GM19452 (cell line): Measurements from ENCODE around the gene ATP11C.
A peak's percentile ranks its signal among the peaks of the same experiment; 100 is the strongest.
"Not testable (repeated sequence)": the region's sequence is repeated elsewhere in the genome, so short reads cannot be mapped to it uniquely, and the experiment has no call there.

ENCODE experiments used
- ATAC-seq: cut with Tn5 transposase; IDR thresholded peaks from one replicate; pipeline ENCODE4 v1.9.1; 2021; ENCODE audit not compliant: unreplicated experiment

Gene ATP11C

GRCh38 chrX:139864640-139865039 is 68.2 kb downstream of the ATP11C start:
- no peak for ATAC-seq

GRCh38 chrX:139862208-139862607 is 70.6 kb downstream of the ATP11C start:
- ATAC-seq: no peak

- not testable (repeated sequence) for ATAC-seq
Measured at GRCh38 chrX:139856826-139857225, 76.0 kb downstream of the ATP11C start.

GRCh38 chrX:139851730-139852129 is 81.1 kb downstream of the ATP11C start:
- no peak for ATAC-seq

- ATAC-seq: no peak
Measured at GRCh38 chrX:139850968-139851367, 81.9 kb downstream of the ATP11C start.

GRCh38 chrX:139844884-139845283 is 88.0 kb downstream of the ATP11C start:
- ATAC-seq: no peak

GRCh38 chrX:139844163-139844562 is 88.7 kb downstream of the ATP11C start:
- no peak for ATAC-seq

- no peak for ATAC-seq
Measured at GRCh38 chrX:139842326-139843185, 90.3 kb downstream of the ATP11C start.

- ATAC-seq: not testable (repeated sequence)
Measured at GRCh38 chrX:139836335-139836734, 96.5 kb downstream of the ATP11C start.

GRCh38 chrX:139834879-139835278 is 98.0 kb downstream of the ATP11C start:
- ATAC-seq: no peak

- no peak for ATAC-seq
Measured at GRCh38 chrX:139832718-139833309, 100.0 kb downstream of the ATP11C start.

- ATAC-seq: peak; percentile 83
Measured at GRCh38 chrX:139831675-139832456, 101.0 kb downstream of the ATP11C start.

GRCh38 chrX:139831017-139831416 is 101.8 kb downstream of the ATP11C start:
- ATAC-seq: no peak

- no peak for ATAC-seq
Measured at GRCh38 chrX:139828830-139829229, 104.0 kb downstream of the ATP11C start.

- ATAC-seq: no peak
Measured at GRCh38 chrX:139828033-139828432, 104.8 kb downstream of the ATP11C start.

- ATAC-seq: no peak
Measured at GRCh38 chrX:139826065-139827044, 106.5 kb downstream of the ATP11C start.

GRCh38 chrX:139825618-139826017 is 107.2 kb downstream of the ATP11C start:
- ATAC-seq: no peak

- ATAC-seq: no peak
Measured at GRCh38 chrX:139823806-139824205, 109.0 kb downstream of the ATP11C start.

- no peak for ATAC-seq
Measured at GRCh38 chrX:139820358-139820984, 112.4 kb downstream of the ATP11C start.

- ATAC-seq: no peak
Measured at GRCh38 chrX:139816204-139816603, 116.6 kb downstream of the ATP11C start.
